ENCODE results near the gene EBP. TPM values are rescaled to one million over a fixed set of nuclear protein-coding genes. Genes with fewer than 3 reads are reported as not detected.
A peak's percentile ranks its signal among the peaks of the same experiment; 100 is the strongest.
"Not testable (repeated sequence)": the region's sequence is repeated elsewhere in the genome, so short reads cannot be mapped to it uniquely, and the experiment has no call there.

EBP gene
- total RNA-seq, 4 donors from 2014 or later, result 43.5 to 87.0 (median 64.1) TPM

GRCh38 chrX:48539345-48540027 is 17.9 kb downstream of the EBP start, which contains the start of gene TBC1D25:
Gene TBC1D25, plus strand, starts transcription at chrX:48539714. Its CDS starts 84 bp downstream, at chrX:48539798.
- 0 to 45% methylated on average over 24 to 59 of the region's 59 CpGs for WGBS, 2 donors
- intact Hi-C loops (cut with DNase I; ENCODE audit: low total_unique reads), result no loop called here
- peak; percentile 97 to 99 for DNase-seq (ENCODE audit: low spot score in 2 of 2)
- TF ChIP-seq CTCF (IDR thresholded peaks at IDR 0.05) (no peak), POLR2A (IDR thresholded peaks at IDR 0.05) (no peak)
- peak within 1 kb of the TSS; percentile 43 for H3K4me3 ChIP-seq (ENCODE audit: low read depth, poor library complexity, severe bottlenecking)

GRCh38 chrX:48540028-48540375 is 18.4 kb downstream of the EBP start:
- H3K4me3 ChIP-seq (ENCODE audit: low read depth, poor library complexity, severe bottlenecking), result peak overlapping the region; percentile 43
- peak in 1 of 2 donors; percentile 87 for DNase-seq (ENCODE audit: low spot score in 2 of 2)
- TF ChIP-seq CTCF (IDR thresholded peaks at IDR 0.05) (no peak), POLR2A (IDR thresholded peaks at IDR 0.05) (no peak)
- intact Hi-C loops (cut with DNase I; ENCODE audit: low total_unique reads), result no loop called here
- 5 to 55% methylated on average over 12 of the region's 12 CpGs for WGBS, 2 donors

GRCh38 chrX:48540480-48540879 is 18.9 kb downstream of the EBP start:
- TF ChIP-seq POLR2A (IDR thresholded peaks at IDR 0.05) (no peak), CTCF (IDR thresholded peaks at IDR 0.05) (no peak)
- intact Hi-C loops (cut with DNase I; ENCODE audit: low total_unique reads), result no loop called here
- WGBS, 2 donors, result 70 to 79% methylated on average over 7 of the region's 7 CpGs
- DNase-seq (ENCODE audit: low spot score in 2 of 2), result no peak
- H3K4me3 ChIP-seq (ENCODE audit: low read depth, poor library complexity, severe bottlenecking), result no peak overlapping the region

GRCh38 chrX:48541140-48541814 is 19.7 kb downstream of the EBP start:
- TF ChIP-seq CTCF (IDR thresholded peaks at IDR 0.05) (no peak), POLR2A (IDR thresholded peaks at IDR 0.05) (no peak)
- 80 to 82% methylated on average over 10 of the region's 10 CpGs for WGBS, 2 donors
- intact Hi-C loops (cut with DNase I; ENCODE audit: low total_unique reads), result no loop called here
- DNase-seq (ENCODE audit: low spot score in 2 of 2), result no peak
- H3K4me3 ChIP-seq (ENCODE audit: low read depth, poor library complexity, severe bottlenecking), result no peak overlapping the region

GRCh38 chrX:48548871-48549270 is 27.3 kb downstream of the EBP start:
- no peak overlapping the region for H3K4me3 ChIP-seq (ENCODE audit: low read depth, poor library complexity, severe bottlenecking)
- WGBS, 2 donors, result 89 to 100% methylated on average over 3 of the region's 3 CpGs
- intact Hi-C loops (cut with DNase I; ENCODE audit: low total_unique reads), result no loop called here
- no peak for DNase-seq (ENCODE audit: low spot score in 2 of 2)
- TF ChIP-seq CTCF (IDR thresholded peaks at IDR 0.05), result no peak
- no peak for TF ChIP-seq POLR2A (IDR thresholded peaks at IDR 0.05)

- H3K4me3 ChIP-seq (ENCODE audit: low read depth, poor library complexity, severe bottlenecking); DNase-seq (ENCODE audit: low spot score in 2 of 2); intact Hi-C loops (cut with DNase I; ENCODE audit: low total_unique reads): not testable (repeated sequence)
- WGBS, 2 donors, result 88 to 93% methylated on average over 9 of the region's 9 CpGs
Observed at GRCh38 chrX:48555731-48556325, 34.2 kb downstream of the EBP start.

Measured in lower leg skin (tissue), 4 donors.